Stimulated activated CD8-positive, alpha-beta memory T cell treated with anti-CD3 and anti-CD28 coated beads, Interleukin-15, amount 100 ng/mL, for 1 hour (primary cell): ENCODE results near the gene PAPSS1.
"Not testable (repeated sequence)": the region's sequence is repeated elsewhere in the genome, so short reads cannot be mapped to it uniquely, and the experiment has no call there.

ENCODE experiments used
- DNase-seq: peaks from one replicate; pipeline ENCODE4 v3.0.0-alpha.2; 2020; ENCODE audit warnings: low read depth

PAPSS1 gene

GRCh38 chr4:107726131-107726925 lies 6.3 kb upstream of the PAPSS1 start:
- DNase-seq, result not testable (repeated sequence)

- DNase-seq, result no peak
Measured at GRCh38 chr4:107725281-107725859, 5.3 kb upstream of the PAPSS1 start.

- not testable (repeated sequence) for DNase-seq
Measured at GRCh38 chr4:107723331-107723730, 3.3 kb upstream of the PAPSS1 start.

GRCh38 chr4:107721436-107722100 lies 1.5 kb upstream of the PAPSS1 start:
- DNase-seq, result peak; percentile 32

GRCh38 chr4:107719207-107719921 lies 670 bp downstream of the PAPSS1 start:
- no peak for DNase-seq

- no peak for DNase-seq
Measured at GRCh38 chr4:107718351-107718965, 1.6 kb downstream of the PAPSS1 start.

- no peak for DNase-seq
Measured at GRCh38 chr4:107714256-107714655, 5.8 kb downstream of the PAPSS1 start.

GRCh38 chr4:107712236-107712635 lies 7.8 kb downstream of the PAPSS1 start:
- no peak for DNase-seq

- DNase-seq, result no peak
Measured at GRCh38 chr4:107711831-107712230, 8.2 kb downstream of the PAPSS1 start.

GRCh38 chr4:107710493-107711459 lies 9.3 kb downstream of the PAPSS1 start:
- DNase-seq, result no peak

- DNase-seq, result no peak
Measured at GRCh38 chr4:107709916-107710315, 10.1 kb downstream of the PAPSS1 start.

GRCh38 chr4:107708225-107708624 lies 11.8 kb downstream of the PAPSS1 start:
- no peak for DNase-seq

- DNase-seq, result no peak
Measured at GRCh38 chr4:107705742-107706556, 14.1 kb downstream of the PAPSS1 start.

GRCh38 chr4:107701565-107701964 lies 18.5 kb downstream of the PAPSS1 start:
- DNase-seq, result no peak

- DNase-seq, result no peak
Measured at GRCh38 chr4:107699466-107700206, 20.4 kb downstream of the PAPSS1 start.

- not testable (repeated sequence) for DNase-seq
Measured at GRCh38 chr4:107696187-107696586, 23.8 kb downstream of the PAPSS1 start.

GRCh38 chr4:107693132-107693531 lies 26.9 kb downstream of the PAPSS1 start:
- DNase-seq, result no peak

- no peak for DNase-seq
Measured at GRCh38 chr4:107692202-107692601, 27.8 kb downstream of the PAPSS1 start.

- no peak for DNase-seq
Measured at GRCh38 chr4:107691378-107691777, 28.7 kb downstream of the PAPSS1 start.
